ENCODE measurements around the gene HIPK3. TPM values are rescaled to one million over a fixed set of nuclear protein-coding genes. Genes with fewer than 3 reads are reported as not detected.

HIPK3 gene
- total RNA-seq, 4 donors from 2014 or later, result 244 to 362 (median 344) TPM

DNA sequence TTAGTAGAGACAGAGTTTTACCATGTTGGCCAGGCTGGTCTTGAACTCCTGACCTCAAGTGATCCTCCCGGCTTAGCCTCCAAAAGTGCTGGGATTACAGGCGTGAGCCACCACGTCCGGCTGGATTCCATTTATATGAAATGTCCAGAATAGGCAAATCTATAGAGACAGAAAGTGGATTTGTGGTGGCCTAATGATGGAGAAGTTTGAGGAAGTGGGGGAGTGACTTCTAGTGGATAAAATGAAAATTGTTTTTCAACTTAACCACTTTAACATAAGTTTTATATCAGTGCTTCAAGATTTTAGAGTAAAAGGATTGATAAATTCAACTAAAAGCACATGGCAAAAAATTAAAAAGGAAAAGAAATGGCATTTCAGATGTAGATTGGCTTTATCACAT lies 66.2 kb downstream of the HIPK3 start:
- Histone ChIP-seq H3K27me3 (no peaks in the 10 kb centered on the region), H3K36me3 (no peaks in the 10 kb centered on the region), H3K27ac (replicated peaks in 1 of 4) (no peak overlapping the region), H3K4me1 (peaks cover 72 to 96% (median 89%) of the 10 kb centered on the region in 4 donors), H3K4me3 (no peak overlapping the region), H3K9me3 (no peaks in the 10 kb centered on the region)
- intact Hi-C loops (cut with DNase I), result no loop called here
- no peak for DNase-seq (ENCODE audit: extremely low spot score)
- 93% methylated on average over 4 of the region's 4 CpGs for WGBS
- TF ChIP-seq POLR2A (IDR thresholded peaks at IDR 0.05; ENCODE audit: low read depth), result no peak
- TF ChIP-seq, protein P1, sequence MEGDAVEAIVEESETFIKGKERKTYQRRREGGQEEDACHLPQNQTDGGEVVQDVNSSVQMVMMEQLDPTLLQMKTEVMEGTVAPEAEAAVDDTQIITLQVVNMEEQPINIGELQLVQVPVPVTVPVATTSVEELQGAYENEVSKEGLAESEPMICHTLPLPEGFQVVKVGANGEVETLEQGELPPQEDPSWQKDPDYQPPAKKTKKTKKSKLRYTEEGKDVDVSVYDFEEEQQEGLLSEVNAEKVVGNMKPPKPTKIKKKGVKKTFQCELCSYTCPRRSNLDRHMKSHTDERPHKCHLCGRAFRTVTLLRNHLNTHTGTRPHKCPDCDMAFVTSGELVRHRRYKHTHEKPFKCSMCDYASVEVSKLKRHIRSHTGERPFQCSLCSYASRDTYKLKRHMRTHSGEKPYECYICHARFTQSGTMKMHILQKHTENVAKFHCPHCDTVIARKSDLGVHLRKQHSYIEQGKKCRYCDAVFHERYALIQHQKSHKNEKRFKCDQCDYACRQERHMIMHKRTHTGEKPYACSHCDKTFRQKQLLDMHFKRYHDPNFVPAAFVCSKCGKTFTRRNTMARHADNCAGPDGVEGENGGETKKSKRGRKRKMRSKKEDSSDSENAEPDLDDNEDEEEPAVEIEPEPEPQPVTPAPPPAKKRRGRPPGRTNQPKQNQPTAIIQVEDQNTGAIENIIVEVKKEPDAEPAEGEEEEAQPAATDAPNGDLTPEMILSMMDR (IDR thresholded peaks at IDR 0.05), result peak in 1 of 3 experiments; percentile 12
- TF ChIP-seq POLR2AphosphoS5 (IDR thresholded peaks at IDR 0.05), result no peak

DNA sequence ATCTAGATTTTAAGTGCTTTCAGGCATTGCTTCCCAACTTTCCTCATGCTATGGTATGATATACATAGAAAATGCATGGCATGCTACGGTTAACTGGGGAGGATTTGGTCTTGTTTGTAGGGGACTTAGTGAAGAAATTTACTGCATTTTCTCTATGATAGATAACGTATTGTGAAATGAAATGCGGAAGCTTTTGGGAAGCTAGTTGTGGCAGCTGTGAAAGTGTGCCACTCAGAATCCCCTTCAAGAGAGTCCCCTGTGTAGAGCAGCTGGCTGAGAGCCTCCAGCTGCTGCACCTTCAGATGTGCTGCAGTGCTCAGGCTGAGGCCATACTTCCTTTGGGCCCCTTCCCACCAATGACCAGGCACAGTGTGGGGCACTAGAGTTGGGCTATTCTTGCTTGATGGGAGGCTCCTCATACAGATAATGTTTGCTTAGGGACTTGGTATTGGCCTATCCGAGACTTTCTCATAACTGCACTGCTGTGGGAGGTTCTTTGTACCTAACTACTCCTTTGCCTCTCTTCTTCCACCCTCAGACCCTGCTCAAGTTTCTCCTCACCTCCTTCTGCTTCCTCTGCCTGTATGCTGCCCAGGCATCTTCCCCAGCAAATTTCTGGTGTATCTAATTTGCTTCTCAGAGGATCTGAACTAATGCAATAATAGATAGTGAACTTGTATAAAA lies 67.3 kb downstream of the HIPK3 start:
- no peaks in the 10 kb centered on the region for H3K27me3 ChIP-seq
- peaks cover 77 to 95% (median 85%) of the 10 kb centered on the region in 4 donors for H3K4me1 ChIP-seq
- 70% methylated on average over 4 of the region's 4 CpGs for WGBS
- no peak overlapping the region for H3K27ac ChIP-seq (replicated peaks in 1 of 4)
- no peak for DNase-seq (ENCODE audit: extremely low spot score)
- no peaks in the 10 kb centered on the region for H3K9me3 ChIP-seq
- H3K4me3 ChIP-seq, result no peak overlapping the region
- H3K36me3 ChIP-seq, result no peaks in the 10 kb centered on the region
- TF ChIP-seq, protein P1 (IDR thresholded peaks at IDR 0.05), result no peak
- TF ChIP-seq EP300 (IDR thresholded peaks at IDR 0.05), result no peak
- TF ChIP-seq POLR2AphosphoS5 (IDR thresholded peaks at IDR 0.05), result no peak
- no peak for TF ChIP-seq POLR2A (IDR thresholded peaks at IDR 0.05; ENCODE audit: low read depth)
- intact Hi-C loops (cut with DNase I), result no loop called here

DNA sequence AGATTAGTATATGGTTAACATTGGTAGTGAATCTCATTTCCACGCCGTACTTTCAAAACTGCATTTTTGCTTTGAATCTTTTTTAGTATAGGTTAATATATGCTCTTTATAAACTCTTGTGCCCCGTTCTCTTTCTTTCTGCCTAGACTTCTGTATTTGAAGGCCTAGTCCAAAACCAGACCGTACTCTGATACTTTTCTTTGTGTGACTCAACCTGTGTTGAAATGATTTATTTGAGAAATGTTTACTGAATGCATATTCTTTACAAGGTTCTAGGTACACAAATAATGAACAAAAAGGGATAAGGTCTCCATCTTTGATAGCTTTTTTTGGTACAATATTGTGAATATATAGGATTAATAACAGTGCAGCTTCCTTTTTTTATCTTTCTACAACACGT lies 68.3 kb downstream of the HIPK3 start:
- 76% methylated on average over 5 of the region's 5 CpGs for WGBS
- no peaks in the 10 kb centered on the region for H3K27me3 ChIP-seq
- intact Hi-C loops (cut with DNase I), result no loop called here
- H3K27ac ChIP-seq (replicated peaks in 1 of 4), result peak overlapping the region in 1 of 4 donors; percentile 12
- no peak for DNase-seq (ENCODE audit: extremely low spot score)
- peaks cover 67 to 94% (median 85%) of the 10 kb centered on the region in 4 donors for H3K4me1 ChIP-seq
- H3K4me3 ChIP-seq, result no peak overlapping the region
- H3K9me3 ChIP-seq, result no peaks in the 10 kb centered on the region
- TF ChIP-seq POLR2AphosphoS5 (IDR thresholded peaks at IDR 0.05) (no peak), EP300 (IDR thresholded peaks at IDR 0.05) (no peak), POLR2A (IDR thresholded peaks at IDR 0.05; ENCODE audit: low read depth) (no peak)
- TF ChIP-seq, protein P1 (IDR thresholded peaks at IDR 0.05), result no peak
- H3K36me3 ChIP-seq, result peaks cover 0 to 5% (median 2%) of the 10 kb centered on the region in 4 donors

DNA sequence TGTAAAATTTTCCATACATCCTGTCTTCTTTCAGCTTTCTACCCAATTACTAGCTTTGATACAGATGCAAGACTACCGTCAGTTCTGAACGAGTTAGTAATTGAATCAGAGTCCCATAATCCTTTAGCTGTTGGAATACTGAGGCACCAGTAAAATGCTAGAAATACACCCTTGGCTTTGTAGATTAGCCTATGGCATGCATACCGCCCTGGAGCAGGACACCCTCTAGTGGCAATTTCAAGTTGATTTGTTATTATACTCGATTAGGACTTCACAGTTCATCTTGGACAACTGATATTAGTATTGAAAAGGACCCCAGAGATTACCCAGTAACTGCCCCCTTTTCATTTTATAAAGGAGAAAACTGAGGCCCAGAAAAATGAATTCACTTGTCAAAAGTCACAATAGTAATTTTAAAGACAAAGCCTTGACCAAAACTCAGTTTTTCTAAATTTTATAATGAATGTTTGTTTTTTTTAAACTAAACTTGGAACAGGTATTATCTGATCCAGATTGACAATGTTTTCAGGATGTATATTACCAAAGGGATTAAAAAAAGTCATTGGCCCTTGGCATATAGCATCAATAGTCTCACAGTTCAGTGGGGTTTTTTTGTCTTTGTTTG lies 72.6 kb downstream of the HIPK3 start:
- H3K9me3 ChIP-seq, result no peaks in the 10 kb centered on the region
- peaks cover 54 to 70% (median 60%) of the 10 kb centered on the region in 4 donors for H3K4me1 ChIP-seq
- WGBS, result 14% methylated on average over 4 of the region's 4 CpGs
- no peaks in the 10 kb centered on the region for H3K27me3 ChIP-seq
- H3K27ac ChIP-seq (replicated peaks in 1 of 4), result no peak overlapping the region
- H3K36me3 ChIP-seq, result peaks cover 0 to 20% (median 6%) of the 10 kb centered on the region in 4 donors
- intact Hi-C loops (cut with DNase I), result loop anchor here (2.0 to 5.0 kb wide), 2 partner anchors 73 to 163 kb away; partner anchors contain the start of gene HIPK3
- H3K4me3 ChIP-seq, result no peak overlapping the region
- no peak for DNase-seq (ENCODE audit: extremely low spot score)
- peak in 1 of 2 donors; percentile 38 for TF ChIP-seq POLR2AphosphoS5 (IDR thresholded peaks at IDR 0.05)
- TF ChIP-seq, protein P1 (IDR thresholded peaks at IDR 0.05), result peak; percentile 57 to 66 (median 63)
- no peak for TF ChIP-seq POLR2A (IDR thresholded peaks at IDR 0.05; ENCODE audit: low read depth)

Data from esophagus muscularis mucosa (tissue), 4 donors.